K562 (cell line): ENCODE results near the gene CXCL1.

Experiments
- ATF1 ChIP-seq, 2 experiments: fragments of 450-650 bp in 1 of 2; IDR thresholded peaks; 2 replicates each; pipeline ENCODE4 v1.6.1; 2016; ENCODE audit warnings: missing compliant biosample characterization in 1 of 2, missing genetic modification characterization in 1 of 2
- CTCF ChIP-seq, 3 experiments: IDR thresholded peaks in 2 of 3; conservative IDR thresholded peaks in 1 of 3; 2 replicates each; pipeline ENCODE4 v1.5.1; 2011 to 2012; ENCODE audit warnings: low read length in 3 of 3, mild to moderate bottlenecking in 3 of 3, control low read depth in 2 of 3, improper control_type of control experiment in 1 of 3, inconsistent platforms in 1 of 3, low read depth in 1 of 3, mixed read lengths in 1 of 3, moderate library complexity in 1 of 3; ENCODE audit not compliant: insufficient read depth in 2 of 3
- ETS1 ChIP-seq: conservative IDR thresholded peaks from 2 replicates; pipeline ENCODE4 v1.6.1; 2011; ENCODE audit warnings: low read depth, mild to moderate bottlenecking, low read length; ENCODE audit not compliant: control insufficient read depth
- EZH2 ChIP-seq: IDR thresholded peaks from 2 replicates; pipeline ENCODE4 v1.6.1; 2012; ENCODE audit warnings: low read depth, mild to moderate bottlenecking, inconsistent platforms, low read length, borderline replicate concordance
- FOXK2 ChIP-seq, 2 experiments: fragments of 450-650 bp; IDR thresholded peaks in 1 of 2; conservative IDR thresholded peaks in 1 of 2; 2 replicates each; pipeline ENCODE4 v1.6.1; 2016; ENCODE audit warnings: low read depth in 2 of 2, mild to moderate bottlenecking in 1 of 2
- KDM1A ChIP-seq, 2 experiments: fragments of 450-650 bp; IDR thresholded peaks; 2 replicates each; pipeline ENCODE4 v1.6.1; 2016; ENCODE audit warnings: mild to moderate bottlenecking in 2 of 2
- PPARD ChIP-seq: fragments of 250-450 bp; sonication (Bioruptor Pico); IDR thresholded peaks from 2 replicates; pipeline ENCODE4 v1.8.0; 2022; ENCODE audit warnings: inconsistent platforms, mild to moderate bottlenecking, moderate library complexity
- RBFOX2 ChIP-seq: fragments of 200-400 bp; formaldehyde crosslinking; IDR thresholded peaks from 2 replicates; pipeline ENCODE4 v1.6.1; 2017; ENCODE audit warnings: low read depth, mild to moderate bottlenecking, low read length, moderate library complexity
- ZSCAN32 ChIP-seq: fragments of 450-650 bp; formaldehyde crosslinking; IDR thresholded peaks from 2 replicates; pipeline ENCODE4 v1.4.0; 2020; ENCODE audit warnings: mild to moderate bottlenecking, moderate library complexity

DNA sequence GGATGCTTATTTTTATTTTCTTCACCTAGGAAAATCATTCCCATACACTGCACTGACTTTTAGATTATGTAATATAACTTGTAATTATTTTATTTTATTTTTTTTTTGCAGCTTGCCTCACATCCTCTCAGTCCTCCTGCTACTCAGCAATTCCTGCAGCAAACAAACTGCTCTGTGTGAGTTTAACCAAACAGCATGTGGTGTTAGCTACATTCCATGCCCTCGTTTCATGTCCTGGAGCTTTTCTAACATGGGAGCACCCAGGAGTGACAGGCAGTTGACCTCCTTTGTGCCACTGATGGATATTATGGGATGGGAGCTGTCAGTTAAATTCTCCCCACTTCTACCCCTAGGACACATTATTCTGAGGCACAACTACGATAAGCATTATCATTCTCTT is 24.8 kb downstream of the CXCL1 start:
- TF ChIP-seq PPARD (CRISPR knock-in tag) (no peak), RBFOX2 (no peak), EZH2 (no peak), ZSCAN32 (CRISPR knock-in tag) (no peak), ATF1 (CRISPR knock-in tag; IDR thresholded peaks at IDR 0.05) (no peak), ATF1 (tag; IDR thresholded peaks at IDR 0.05) (no peak), CTCF (IDR thresholded peaks at IDR 0.05 in 2 of 3, conservative IDR thresholded peaks at IDR 0.05 in 1 of 3; ENCODE audit: insufficient read depth in 2 of 3, low read depth in 1 of 3, low read length in 3 of 3) (no peak), ETS1 (no peak), FOXK2 (conservative IDR thresholded peaks at IDR 0.05 in 1 of 2, IDR thresholded peaks at IDR 0.05 in 1 of 2; ENCODE audit: low read depth in 2 of 2) (no peak), KDM1A (IDR thresholded peaks at IDR 0.05) (no peak)
